Tibial nerve (tissue), 3 donors: Measurements from ENCODE around the gene LRRC56.

Experiments
- POLR2A ChIP-seq, 2 donors: fragments of 450-650 bp; IDR thresholded peaks; one replicate each; pipeline ENCODE4 v1.6.1; 2017; ENCODE audit warnings: antibody characterized with exemption in 2 of 2, mild to moderate bottlenecking in 2 of 2, moderate library complexity in 2 of 2
- TF ChIP-seq, protein P1 (sequence below), 5 experiments: fragments of 200-600 bp in 3 of 5; fragments of 450-650 bp in 2 of 5; sonication (generic) in 3 of 5; IDR thresholded peaks; one replicate each; pipeline ENCODE4 v1.5.1; 2016 to 2019; ENCODE audit warnings: antibody characterized with exemption in 5 of 5, mild to moderate bottlenecking in 3 of 5, moderate library complexity in 2 of 5

DNA sequence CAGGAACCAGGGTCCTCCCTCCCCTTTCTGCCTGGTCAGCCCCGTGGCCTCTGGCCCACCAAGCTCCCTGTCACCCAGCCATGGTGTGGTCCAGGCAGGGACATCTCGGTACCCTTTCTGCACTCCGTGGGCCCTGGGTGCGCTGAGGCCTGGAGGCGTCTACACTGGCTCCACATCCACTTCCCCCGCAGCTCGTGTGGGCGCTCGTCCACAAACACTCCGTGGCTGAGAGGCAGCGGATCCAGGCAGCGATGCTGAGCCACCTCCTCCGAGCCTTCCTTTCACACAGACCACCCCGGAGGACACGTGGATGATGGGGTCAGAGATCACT is 46.4 kb upstream of the LRRC56 start:
- TF ChIP-seq, protein P1, sequence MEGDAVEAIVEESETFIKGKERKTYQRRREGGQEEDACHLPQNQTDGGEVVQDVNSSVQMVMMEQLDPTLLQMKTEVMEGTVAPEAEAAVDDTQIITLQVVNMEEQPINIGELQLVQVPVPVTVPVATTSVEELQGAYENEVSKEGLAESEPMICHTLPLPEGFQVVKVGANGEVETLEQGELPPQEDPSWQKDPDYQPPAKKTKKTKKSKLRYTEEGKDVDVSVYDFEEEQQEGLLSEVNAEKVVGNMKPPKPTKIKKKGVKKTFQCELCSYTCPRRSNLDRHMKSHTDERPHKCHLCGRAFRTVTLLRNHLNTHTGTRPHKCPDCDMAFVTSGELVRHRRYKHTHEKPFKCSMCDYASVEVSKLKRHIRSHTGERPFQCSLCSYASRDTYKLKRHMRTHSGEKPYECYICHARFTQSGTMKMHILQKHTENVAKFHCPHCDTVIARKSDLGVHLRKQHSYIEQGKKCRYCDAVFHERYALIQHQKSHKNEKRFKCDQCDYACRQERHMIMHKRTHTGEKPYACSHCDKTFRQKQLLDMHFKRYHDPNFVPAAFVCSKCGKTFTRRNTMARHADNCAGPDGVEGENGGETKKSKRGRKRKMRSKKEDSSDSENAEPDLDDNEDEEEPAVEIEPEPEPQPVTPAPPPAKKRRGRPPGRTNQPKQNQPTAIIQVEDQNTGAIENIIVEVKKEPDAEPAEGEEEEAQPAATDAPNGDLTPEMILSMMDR (IDR thresholded peaks at IDR 0.05), result no peak
- no peak for TF ChIP-seq POLR2A (IDR thresholded peaks at IDR 0.05)
